HepG2 (cell line): Measurements from ENCODE around the gene KCNK15. TPM values are rescaled to one million over a fixed set of nuclear protein-coding genes. Genes with fewer than 3 reads are reported as not detected.

Source experiments
- ATAC-seq: fragments of 200-7000 bp; cut with Tn5 transposase; 3 replicates; pipeline ENCODE4 v1.9.1; 2020; ENCODE audit warnings: mild to moderate bottlenecking, moderate library complexity
- BruUV-seq: library from RNA; stranded (reverse); fragments of 400-500 nt; replicated peaks from 2 replicates; lab custom pipeline; 2021; lab: Mats Ljungman, UMichigan
- CTCF ChIA-PET: fragments of 300-600 bp; formaldehyde crosslinking; extraction: SDS; loops from one replicate; lab custom pipeline; 2021; ENCODE audit warnings: low total read pairs, inconsistent platforms, low intra/inter-chr PET ratio; lab: Yijun Ruan, JAX
- POLR2A ChIA-PET: fragments of 350-600 bp; sonication (Branson Sonifier 250); formaldehyde crosslinking; loops from one replicate; lab custom pipeline; 2020; ENCODE audit warnings: antibody characterized with exemption, inconsistent platforms; lab: Yijun Ruan, JAX
- DNase-seq: peaks from one replicate; pipeline ENCODE4 v3.0.0-alpha.2; 2015; ENCODE audit warnings: low spot score
- FAIRE-seq: peaks from 3 replicates; lab custom pipeline; 2011; peaks lifted over from hg19 to GRCh38; lab: Jason Lieb, UNC
- H2AFZ ChIP-seq: one replicate; pipeline ENCODE4 v1.6.1; 2011; ENCODE audit warnings: low read length, inconsistent platforms
- H3K27ac ChIP-seq: fragments of 300-600 bp; 3 replicates; pipeline ENCODE4 v1.8.0; 2011; ENCODE audit warnings: mixed run types, mild to moderate bottlenecking, mixed read lengths, low read length, inconsistent platforms; ENCODE audit not compliant: insufficient read depth; ENCODE audit errors: extremely low read length
- H3K27me3 ChIP-seq, 2 experiments: fragments of 200-600 bp in 1 of 2; 2 replicates in 1 of 2; 3 replicates in 1 of 2; pipeline versions ENCODE4 v1.6.0 to v1.8.0; 2011; ENCODE audit warnings: low read length in 2 of 2, mild to moderate bottlenecking in 2 of 2, moderate library complexity in 2 of 2, inconsistent platforms in 1 of 2; ENCODE audit not compliant: insufficient read depth in 2 of 2, control insufficient read depth in 1 of 2
- H3K36me3 ChIP-seq, 2 experiments: fragments of 200-600 bp in 1 of 2; replicated peaks in 1 of 2; 2 replicates in 1 of 2; 3 replicates in 1 of 2; pipeline versions ENCODE4 v1.5.1 to v1.8.0; 2011; ENCODE audit warnings: low read length in 2 of 2, inconsistent platforms in 1 of 2; ENCODE audit not compliant: insufficient read depth in 2 of 2, control insufficient read depth in 1 of 2
- H3K4me1 ChIP-seq: 2 replicates; pipeline ENCODE4 v1.5.1; 2012; ENCODE audit warnings: low read length, inconsistent platforms; ENCODE audit not compliant: insufficient read depth
- H3K4me2 ChIP-seq: 2 replicates; pipeline ENCODE4 v1.6.0; 2011; ENCODE audit warnings: low read depth, low read length, inconsistent platforms
- H3K4me3 ChIP-seq, 3 experiments: fragments of 200-600 bp in 1 of 3; sonication (generic), shearing (Covaris generic) in 1 of 3; replicated peaks in 1 of 3; 2 replicates each; pipeline ENCODE4 v1.5.1; 2011 to 2016; ENCODE audit warnings: low read length in 3 of 3, inconsistent platforms in 2 of 3, low read depth in 2 of 3, mild to moderate bottlenecking in 2 of 3, control low read depth in 1 of 3, mixed read lengths in 1 of 3; ENCODE audit not compliant: insufficient read depth in 1 of 3
- H3K79me2 ChIP-seq: one replicate; pipeline ENCODE4 v1.6.1; 2011; ENCODE audit warnings: low read length, inconsistent platforms; ENCODE audit not compliant: insufficient read depth
- H3K9ac ChIP-seq: 2 replicates; pipeline ENCODE4 v1.6.0; 2011; ENCODE audit warnings: mild to moderate bottlenecking, low read depth, low read length, inconsistent platforms; ENCODE audit not compliant: insufficient read depth
- H3K9me3 ChIP-seq: 2 replicates; pipeline ENCODE4 v1.5.1; 2012; ENCODE audit warnings: mild to moderate bottlenecking, low read length
- H4K20me1 ChIP-seq: 2 replicates; pipeline ENCODE4 v1.6.0; 2011; ENCODE audit warnings: inconsistent platforms, mild to moderate bottlenecking, low read length, moderate library complexity; ENCODE audit not compliant: insufficient read depth
- ATF7-NPFF ChIP-seq: sonication (generic); formaldehyde crosslinking; IDR thresholded peaks from 2 replicates; pipeline ENCODE4 v1.8.1; 2023; ENCODE audit warnings: mild to moderate bottlenecking, low read depth, missing genetic modification reagents, moderate library complexity
- FOXO1 ChIP-seq: sonication (generic); formaldehyde crosslinking; IDR thresholded peaks from 2 replicates; pipeline ENCODE4 v1.4.0; 2020; ENCODE audit warnings: missing genetic modification reagents
- MBNL3 ChIP-seq: fragments of 250-450 bp; sonication (Bioruptor Pico); conservative IDR thresholded peaks from 2 replicates; pipeline ENCODE4 v1.8.0; 2022; ENCODE audit warnings: mild to moderate bottlenecking, inconsistent platforms
- RAD51 ChIP-seq: fragments of 450-650 bp; IDR thresholded peaks from 2 replicates; pipeline ENCODE4 v1.6.1; 2016; ENCODE audit warnings: borderline replicate concordance
- SIX4 ChIP-seq: sonication (generic); formaldehyde crosslinking; IDR thresholded peaks from 2 replicates; pipeline ENCODE4 v1.4.0; 2020; ENCODE audit warnings: missing genetic modification reagents
- ZFP36 ChIP-seq: fragments of 150-350 bp; IDR thresholded peaks from 2 replicates; pipeline ENCODE4 v1.6.1; 2018; ENCODE audit warnings: borderline replicate concordance, low read length, low read depth; ENCODE audit not compliant: partially characterized antibody
- ZNF460 ChIP-seq: sonication (generic); formaldehyde crosslinking; IDR thresholded peaks from 2 replicates; pipeline ENCODE4 v1.5.1; 2020; ENCODE audit warnings: missing genetic modification reagents, mild to moderate bottlenecking, borderline replicate concordance
- ZNF530 ChIP-seq: sonication (generic); formaldehyde crosslinking; IDR thresholded peaks from 2 replicates; pipeline ENCODE4 v1.5.0; 2020; ENCODE audit warnings: low read depth, mild to moderate bottlenecking, missing genetic modification reagents
- ZNF644 ChIP-seq: IDR thresholded peaks from 2 replicates; pipeline ENCODE4 v1.6.1; 2016; ENCODE audit warnings: low read depth
- ZNF768 ChIP-seq: sonication (generic); formaldehyde crosslinking; IDR thresholded peaks from 2 replicates; pipeline ENCODE4 v1.4.0; 2020; ENCODE audit warnings: missing genetic modification reagents
- ZNF850 ChIP-seq: sonication (generic); formaldehyde crosslinking; conservative IDR thresholded peaks from 2 replicates; pipeline ENCODE4 v1.9.0; 2021; ENCODE audit warnings: mild to moderate bottlenecking, missing genetic modification reagents
- WGBS: methylation state at CpG from one replicate; pipeline ENCODE4 v1.1.6; 2017; ENCODE audit warnings: low lambda C conversion rate; 5-methylcytosine and 5-hydroxymethylcytosine counted together
- in situ Hi-C: cut with HindIII; loops from 2 replicates; pipeline ENCODE4 v1.10.0; 2017; ENCODE audit warnings: low pct_unique_long_range_greater_than_20kb; ENCODE audit not compliant: extremely low pct_ligation_motif_present
- intact Hi-C: fragments of 100-400 bp; cut with micrococcal nuclease; formaldehyde crosslinking; loops from one replicate; pipeline ENCODE4 v1.10.0; 2022; ENCODE audit not compliant: unreplicated experiment
- polyA plus RNA-seq, 8 experiments: library from polyadenylated mRNA; depleted of rRNA in 3 of 8; stranded (reverse) in 7 of 8; unstranded in 1 of 8; fragments of >200 nt; fragmentation: Illumina TruSeq in 4 of 8; extraction: Trizol in 4 of 8; gene quantifications; 2 replicates each; pipeline versions ENCODE4 v1.2.1 to v1.2.3, GENCODE V29; 2011 to 2016; ENCODE audit warnings: low read depth in 4 of 8, missing spikeins in 1 of 8, mixed read lengths in 1 of 8; ENCODE audit not compliant: insufficient read depth in 1 of 8
- total RNA-seq, 5 experiments: library from RNA; depleted of rRNA; stranded (reverse); fragments of >200 nt; fragmentation: Illumina TruSeq; extraction: Trizol; gene quantifications; 2 replicates each; pipeline ENCODE4 v1.2.3, GENCODE V29; 2016; ENCODE audit warnings: low read depth in 1 of 5

KCNK15 gene
- total and polyA plus RNA-seq, 2 of the 13 experiments (the other 11 are each of a cell fraction or from before 2014, with no cell fraction given): 0.03 TPM; not detected in 1

- TF ChIP-seq ZNF644 (CRISPR knock-in tag) (no peak), RAD51 (no peak), SIX4 (CRISPR knock-in tag) (no peak), ZFP36 (no peak), ATF7-NPFF (no peak)
Observed at GRCh38 chr20:44723391-44723790, 22.3 kb upstream of the KCNK15 start (continued).

- H3K4me3 ChIP-seq: no peak overlapping the region
- no peak overlapping the region for H3K27ac ChIP-seq
- no peaks in the 10 kb centered on the region for H4K20me1 ChIP-seq
- ATAC-seq (no peak), DNase-seq (no peak), FAIRE-seq (no peak)
- intact Hi-C loops: no loop called here
- CTCF ChIA-PET: no interaction called here
- BruUV-seq: no TSS peak
- no peak overlapping the region for H3K4me2 ChIP-seq
- no peaks in the 10 kb centered on the region for H3K9me3 ChIP-seq
- POLR2A ChIA-PET: no interaction called here
- TF ChIP-seq ZNF460 (CRISPR knock-in tag) (no peak), ZNF768 (CRISPR knock-in tag) (peak; percentile 73), FOXO1 (no peak), ZNF530 (CRISPR knock-in tag) (no peak), MBNL3 (no peak), ZNF850 (CRISPR knock-in tag) (no peak)
- H3K9ac ChIP-seq: no peak overlapping the region
- in situ Hi-C loops: no loop called here
- H3K36me3 ChIP-seq: no peaks in the 10 kb centered on the region
- H3K27me3 ChIP-seq: peaks cover 2 to 32% of the 10 kb centered on the region in 2 experiments; a peak in 3 of 5 replicates
- peaks cover 7% of the 10 kb centered on the region; the same call in 1 of the 2 replicates for H3K4me1 ChIP-seq
- no peaks in the 10 kb centered on the region for H3K79me2 ChIP-seq
- 44% methylated on average over 9 of the region's 9 CpGs for WGBS
- H2AFZ ChIP-seq: no peak overlapping the region
Observed at GRCh38 chr20:44723798-44724362, 21.8 kb upstream of the KCNK15 start.
